K562 (cell line): ENCODE results near the gene TAF12. TPM values are rescaled to one million over a fixed set of nuclear protein-coding genes. Genes with fewer than 3 reads are reported as not detected.

Source experiments
- BRF1 ChIP-seq: IDR thresholded peaks from 3 replicates; pipeline ENCODE4 v1.6.1; 2011; ENCODE audit warnings: borderline replicate concordance, mild to moderate bottlenecking; ENCODE audit not compliant: insufficient read length; ENCODE audit errors: extremely low read depth
- CHD7 ChIP-seq: fragments of 200-600 bp; sonication (generic); IDR thresholded peaks from one replicate; pipeline ENCODE4 v1.6.1; 2012; ENCODE audit warnings: mild to moderate bottlenecking, low read depth, low read length, inconsistent platforms
- FOXO4 ChIP-seq: fragments of 450-650 bp; formaldehyde crosslinking; IDR thresholded peaks from 2 replicates; pipeline ENCODE4 v1.4.0; 2020; ENCODE audit warnings: mild to moderate bottlenecking, moderate library complexity
- GTF2F1 ChIP-seq: IDR thresholded peaks from 2 replicates; pipeline ENCODE4 v1.6.1; 2011; ENCODE audit warnings: low read depth, low read length, improper control_type of control experiment
- HDAC1 ChIP-seq, 2 experiments: fragments of 450-650 bp; IDR thresholded peaks; 2 replicates each; pipeline ENCODE4 v1.6.1; 2016 to 2017; ENCODE audit warnings: inconsistent platforms in 1 of 2, mild to moderate bottlenecking in 1 of 2, moderate library complexity in 1 of 2
- MAZ ChIP-seq, 2 experiments: fragments of 450-650 bp in 1 of 2; sonication (generic) in 1 of 2; formaldehyde crosslinking; IDR thresholded peaks in 1 of 2; conservative IDR thresholded peaks in 1 of 2; 2 replicates each; pipeline versions ENCODE4 v1.4.0 to v1.5.0; 2020; ENCODE audit warnings: mild to moderate bottlenecking in 1 of 2, missing genetic modification reagents in 1 of 2
- PHF20 ChIP-seq: fragments of 450-650 bp; IDR thresholded peaks from 2 replicates; pipeline ENCODE4 v1.6.1; 2018; ENCODE audit not compliant: partially characterized antibody
- U2AF1 ChIP-seq: fragments of 200-400 bp; formaldehyde crosslinking; optimal IDR thresholded peaks from 2 replicates; pipeline ENCODE3; 2017; ENCODE audit warnings: mild to moderate bottlenecking, low read depth, low read length, moderate library complexity
- ZNF133 ChIP-seq: fragments of 250-450 bp; sonication (Bioruptor Pico); IDR thresholded peaks from 2 replicates; pipeline ENCODE4 v1.4.0; 2020; ENCODE audit warnings: mild to moderate bottlenecking
- polyA plus RNA-seq, 8 experiments: library from polyadenylated mRNA; depleted of rRNA in 4 of 8; stranded (reverse) in 5 of 8; unstranded in 3 of 8; fragments of >200 nt; fragmentation: Nextera tagmentation in 2 of 8; fragmentation: Illumina TruSeq in 1 of 8; extraction: Ambion mirVana in 2 of 8; extraction: Trizol in 1 of 8; gene quantifications; 2 replicates each; pipeline versions ENCODE4 v1.2.1 to v1.2.3, GENCODE V29; 2011 to 2014; ENCODE audit warnings: inconsistent platforms in 1 of 8, missing spikeins in 1 of 8
- total RNA-seq, 7 experiments: library from RNA; depleted of rRNA in 6 of 7; stranded (reverse); fragments of >200 nt in 6 of 7; fragmentation: Illumina TruSeq in 2 of 7; extraction: Trizol in 2 of 7; gene quantifications; 2 replicates each; pipeline versions ENCODE4 v1.2.1 to v1.2.3, GENCODE V29; 2011 to 2021; ENCODE audit warnings: low replicate concordance in 1 of 7
- TF ChIP-seq, protein P1 (sequence below): fragments of 250-450 bp; sonication (Bioruptor Pico); IDR thresholded peaks from 2 replicates; pipeline ENCODE4 v1.4.0; 2020; ENCODE audit warnings: mild to moderate bottlenecking, moderate library complexity, borderline replicate concordance

The TAF12 gene
- total and polyA plus RNA-seq, 9 of the 15 experiments (the other 6 are each of a cell fraction or from before 2014, with no cell fraction given): 31.6 to 89.0 (median 50.5) TPM

DNA sequence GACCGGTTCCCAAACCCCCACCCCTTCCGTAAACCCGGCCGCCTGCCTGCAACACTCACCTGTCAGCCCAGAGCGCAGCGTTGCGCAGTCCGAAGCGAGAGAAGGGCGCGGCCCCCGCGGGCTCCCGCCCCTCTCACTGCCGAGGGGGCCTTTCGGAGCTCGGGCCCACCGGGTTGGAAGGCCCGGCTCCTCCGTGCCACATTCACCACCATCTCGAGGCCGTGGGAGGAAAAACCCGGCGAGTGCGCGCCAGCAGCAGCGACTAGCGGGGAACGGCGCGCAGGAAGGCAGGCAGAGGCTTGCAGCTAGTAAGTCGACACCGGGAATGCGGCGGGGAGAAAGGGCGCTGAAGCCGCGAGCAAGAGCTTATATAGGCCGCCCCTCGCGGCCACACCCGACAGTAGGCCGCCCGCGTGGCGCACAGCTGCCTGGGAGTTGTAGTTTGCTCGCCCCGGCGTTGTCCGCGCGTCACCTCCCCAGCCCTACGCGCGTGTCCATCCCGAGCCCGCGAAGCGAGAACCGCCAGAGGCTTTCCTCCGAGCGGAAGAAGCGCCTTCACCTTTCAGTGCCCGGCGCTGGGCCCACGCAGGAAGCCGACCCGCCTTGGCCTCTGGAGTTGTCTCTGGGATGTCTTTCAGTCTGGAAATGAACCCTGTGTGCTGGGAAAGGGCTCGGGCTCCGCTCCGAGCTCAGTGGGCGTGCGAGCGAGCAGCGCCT is 61.2 kb downstream of the TAF12 start (continued):
- TF ChIP-seq CHD7 (no peak), ZNF133 (CRISPR knock-in tag) (no peak), BRF1 (no peak), MAZ (CRISPR knock-in tag; conservative IDR thresholded peaks at IDR 0.05 in 1 of 2, IDR thresholded peaks at IDR 0.05 in 1 of 2) (peak; percentile 90 to 91), FOXO4 (CRISPR knock-in tag) (no peak), U2AF1 (peak; percentile 100), HDAC1 (IDR thresholded peaks at IDR 0.05) (peak; percentile 25 to 93; a peak in 3 of 4 replicates), PHF20 (peak; percentile 78), GTF2F1 (peak; percentile 100)
- TF ChIP-seq, protein P1, sequence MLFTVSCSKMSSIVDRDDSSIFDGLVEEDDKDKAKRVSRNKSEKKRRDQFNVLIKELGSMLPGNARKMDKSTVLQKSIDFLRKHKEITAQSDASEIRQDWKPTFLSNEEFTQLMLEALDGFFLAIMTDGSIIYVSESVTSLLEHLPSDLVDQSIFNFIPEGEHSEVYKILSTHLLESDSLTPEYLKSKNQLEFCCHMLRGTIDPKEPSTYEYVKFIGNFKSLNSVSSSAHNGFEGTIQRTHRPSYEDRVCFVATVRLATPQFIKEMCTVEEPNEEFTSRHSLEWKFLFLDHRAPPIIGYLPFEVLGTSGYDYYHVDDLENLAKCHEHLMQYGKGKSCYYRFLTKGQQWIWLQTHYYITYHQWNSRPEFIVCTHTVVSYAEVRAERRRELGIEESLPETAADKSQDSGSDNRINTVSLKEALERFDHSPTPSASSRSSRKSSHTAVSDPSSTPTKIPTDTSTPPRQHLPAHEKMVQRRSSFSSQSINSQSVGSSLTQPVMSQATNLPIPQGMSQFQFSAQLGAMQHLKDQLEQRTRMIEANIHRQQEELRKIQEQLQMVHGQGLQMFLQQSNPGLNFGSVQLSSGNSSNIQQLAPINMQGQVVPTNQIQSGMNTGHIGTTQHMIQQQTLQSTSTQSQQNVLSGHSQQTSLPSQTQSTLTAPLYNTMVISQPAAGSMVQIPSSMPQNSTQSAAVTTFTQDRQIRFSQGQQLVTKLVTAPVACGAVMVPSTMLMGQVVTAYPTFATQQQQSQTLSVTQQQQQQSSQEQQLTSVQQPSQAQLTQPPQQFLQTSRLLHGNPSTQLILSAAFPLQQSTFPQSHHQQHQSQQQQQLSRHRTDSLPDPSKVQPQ (CRISPR knock-in tag): no peak
